ENCODE results near the gene PPARG. TPM values are rescaled to one million over a fixed set of nuclear protein-coding genes. Genes with fewer than 3 reads are reported as not detected.
"Not testable (repeated sequence)": the region's sequence is repeated elsewhere in the genome, so short reads cannot be mapped to it uniquely, and the experiment has no call there.

The PPARG gene
- polyA plus RNA-seq, 1 of the 3 experiments (the other 2 are of a cell fraction) = 2.8 TPM

DNA sequence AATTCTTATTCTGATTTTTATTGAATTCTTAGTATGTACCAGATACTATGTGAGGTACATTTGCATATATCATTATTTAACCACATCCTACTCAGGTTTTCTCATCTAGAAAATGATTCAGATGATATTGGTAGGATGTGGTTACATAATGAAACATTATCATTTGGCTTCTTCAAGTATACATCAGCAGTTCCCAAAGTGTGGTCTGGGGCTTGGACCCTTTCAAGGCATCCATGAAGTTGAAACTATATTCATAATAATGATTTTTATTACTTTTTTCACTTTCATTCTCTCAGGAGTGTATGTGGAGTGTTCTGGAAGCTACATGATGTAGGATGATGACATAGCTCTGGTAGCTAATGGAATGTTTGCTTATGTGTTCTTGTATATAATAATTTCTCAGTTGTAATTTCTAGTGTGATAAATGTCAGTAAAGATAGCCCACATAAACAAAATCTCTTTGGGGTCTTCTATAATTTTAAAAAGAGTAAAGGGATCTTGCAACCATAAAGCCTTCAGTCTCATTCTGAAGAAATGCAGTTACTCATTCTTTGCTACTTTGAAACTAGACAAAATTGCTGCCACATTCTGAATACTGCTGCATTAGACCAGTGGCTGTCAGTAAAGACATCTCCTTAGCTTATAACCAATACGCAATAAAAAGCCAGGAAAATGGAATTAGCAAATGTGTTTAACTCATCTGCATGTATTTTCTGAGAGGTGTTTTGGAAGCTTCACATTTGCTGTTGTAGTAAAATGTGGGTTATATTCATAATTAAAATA is 95.8 kb downstream of the PPARG start (continued):
- TF ChIP-seq, protein P1, sequence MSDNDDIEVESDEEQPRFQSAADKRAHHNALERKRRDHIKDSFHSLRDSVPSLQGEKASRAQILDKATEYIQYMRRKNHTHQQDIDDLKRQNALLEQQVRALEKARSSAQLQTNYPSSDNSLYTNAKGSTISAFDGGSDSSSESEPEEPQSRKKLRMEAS (IDR thresholded peaks at IDR 0.05; ENCODE audit: low read depth) = no peak
- no peak for TF ChIP-seq NRF1 (IDR thresholded peaks at IDR 0.05; ENCODE audit: low read depth, low read length)
- TF ChIP-seq FOXM1 (IDR thresholded peaks at IDR 0.05; ENCODE audit: low read depth) = no peak
- no peak for TF ChIP-seq CHD2 (IDR thresholded peaks at IDR 0.05; ENCODE audit: low read length, partially characterized antibody)

DNA sequence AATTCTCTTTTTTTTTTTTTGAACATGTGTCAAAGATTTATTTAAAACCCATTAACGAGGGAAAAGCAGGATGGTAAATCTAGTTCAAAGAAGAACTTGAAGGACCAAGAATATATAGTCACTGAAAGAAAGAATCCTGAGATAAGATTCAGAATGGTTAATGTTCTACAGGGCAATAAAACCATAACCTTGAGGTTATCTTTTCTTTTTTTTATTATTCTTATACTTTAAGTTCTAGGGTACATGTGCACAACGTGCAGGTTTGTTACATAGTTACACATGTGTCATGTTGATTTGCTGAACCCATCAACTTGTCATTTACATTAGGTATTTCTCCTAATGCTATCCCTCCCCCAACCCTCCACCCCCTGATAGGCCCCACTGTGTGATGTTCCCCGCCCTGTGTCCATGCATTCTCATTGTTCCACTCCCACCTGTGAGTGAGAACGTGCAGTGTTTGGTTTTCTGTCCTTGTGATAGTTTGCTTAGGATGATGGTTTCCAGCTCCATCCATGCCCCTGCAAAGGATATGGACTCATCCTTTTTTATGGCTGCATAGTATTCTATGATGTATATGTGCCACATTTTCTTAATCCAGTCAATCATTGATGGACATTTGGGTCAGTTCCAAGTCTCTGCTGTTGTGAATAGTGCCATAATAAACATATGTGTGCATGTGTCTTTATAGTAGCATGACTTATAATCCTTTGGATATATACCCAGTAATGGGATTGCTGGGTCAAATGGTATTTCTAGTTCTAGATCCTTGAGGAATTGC is 97.8 kb downstream of the PPARG start:
- H3F3A ChIP-seq (replicated peaks; ENCODE audit: insufficient read depth); H3K79me2 ChIP-seq (ENCODE audit: insufficient read depth); POLR2A ChIA-PET; H2AFZ ChIP-seq (ENCODE audit: low read depth); H3K27ac ChIP-seq (ENCODE audit: low read depth in 2 of 2, low read length in 1 of 2); H3K4me1 ChIP-seq (ENCODE audit: control insufficient read depth in 1 of 2, insufficient read depth in 2 of 2, low read depth in 1 of 2, low read length in 1 of 2); H4K20me1 ChIP-seq (ENCODE audit: insufficient read depth); H3K9ac ChIP-seq; H3K9me3 ChIP-seq; H3K4me2 ChIP-seq; H3K4me3 ChIP-seq (ENCODE audit: low read depth in 2 of 2, low read length in 1 of 2); H3K9me2 ChIP-seq; DNase-seq; H3K36me3 ChIP-seq (replicated peaks in 1 of 2; ENCODE audit: control insufficient read depth in 1 of 2, insufficient read depth in 2 of 2, low read length in 1 of 2); H3K27me3 ChIP-seq (ENCODE audit: insufficient read depth): not testable (repeated sequence)
- CTCF ChIA-PET = interaction anchor here (0.6 to 0.7 kb wide), 2 partner anchors 115 to 1186 kb away, joined by 3 read pairs; no protein-coding TSS in a partner anchor
- WGBS (ENCODE audit: low lambda C conversion rate) = 93% methylated on average over 4 of the region's 4 CpGs

DNA sequence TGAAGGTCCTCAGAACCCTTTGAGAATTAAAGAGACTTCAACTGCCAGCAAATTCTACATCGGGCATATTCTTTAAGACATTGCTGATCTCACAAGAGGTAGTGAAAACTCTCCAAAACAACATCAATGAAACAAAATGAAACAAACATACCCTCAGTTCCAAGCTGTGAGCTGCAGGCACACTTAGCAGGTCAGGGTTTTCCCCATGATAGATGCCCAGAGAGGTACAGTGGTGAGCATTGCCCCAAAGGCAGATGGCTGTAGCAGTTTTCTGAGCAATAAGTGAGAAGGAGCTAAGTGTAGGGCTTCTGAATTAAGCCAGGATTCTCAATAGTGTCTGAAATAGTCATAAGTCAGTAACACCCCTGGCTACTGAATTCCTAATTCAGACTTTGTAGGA is 99.3 kb downstream of the PPARG start:
- no peaks in the 10 kb centered on the region for H3K79me2 ChIP-seq (ENCODE audit: insufficient read depth)
- ChIA-PET CTCF (interaction anchor here (1.1 kb wide), 1 partner anchor 253 kb away, joined by 3 read pairs; no protein-coding TSS in a partner anchor), POLR2A (no interaction called here)
- DNase-seq = no peak
- no peak overlapping the region for H3K4me2 ChIP-seq
- no peaks in the 10 kb centered on the region for H3F3A ChIP-seq (replicated peaks; ENCODE audit: insufficient read depth)
- WGBS (ENCODE audit: low lambda C conversion rate) = 17% methylated on average over 1 of the region's 1 CpG
- no peak overlapping the region for H3K4me3 ChIP-seq (ENCODE audit: low read depth in 2 of 2, low read length in 1 of 2)
- no peaks in the 10 kb centered on the region for H3K27me3 ChIP-seq (ENCODE audit: insufficient read depth)
- H3K36me3 ChIP-seq (replicated peaks in 1 of 2; ENCODE audit: control insufficient read depth in 1 of 2, insufficient read depth in 2 of 2, low read length in 1 of 2) = no peaks in the 10 kb centered on the region
- H3K4me1 ChIP-seq (ENCODE audit: control insufficient read depth in 1 of 2, insufficient read depth in 2 of 2, low read depth in 1 of 2, low read length in 1 of 2) = peaks cover 0 to 3% of the 10 kb centered on the region in 2 experiments; a peak in 1 of 4 replicates
- no peak overlapping the region for H2AFZ ChIP-seq (ENCODE audit: low read depth)
- no peaks in the 10 kb centered on the region for H4K20me1 ChIP-seq (ENCODE audit: insufficient read depth)
- no peaks in the 10 kb centered on the region for H3K9me3 ChIP-seq
- TF ChIP-seq JUND (IDR thresholded peaks at IDR 0.05) (no peak), TCF12 (IDR thresholded peaks at IDR 0.05) (no peak), GABPA (IDR thresholded peaks at IDR 0.05; ENCODE audit: low read depth) (no peak)
- TF ChIP-seq, protein P1 (IDR thresholded peaks at IDR 0.05; ENCODE audit: low read depth) = no peak
- H3K9me2 ChIP-seq = no peaks in the 10 kb centered on the region; the same call in 1 of the 2 replicates
- no peak overlapping the region for H3K27ac ChIP-seq (ENCODE audit: low read depth in 2 of 2, low read length in 1 of 2)
- no peak overlapping the region for H3K9ac ChIP-seq

Data from SK-N-SH (cell line).